PFSK-1 (cell line): ENCODE results near the gene BRAT1. TPM values are rescaled to one million over a fixed set of nuclear protein-coding genes. Genes with fewer than 3 reads are reported as not detected.

ENCODE experiments used
- FOXP2 ChIP-seq: optimal IDR thresholded peaks from 2 replicates; pipeline ENCODE3; 2011; ENCODE audit warnings: borderline replicate concordance, control low read depth, inconsistent platforms; ENCODE audit not compliant: insufficient read depth; ENCODE audit errors: extremely low read length, extremely low read depth
- POLR2AphosphoS5 ChIP-seq: IDR thresholded peaks from 2 replicates; pipeline ENCODE4 v1.6.1; 2012; ENCODE audit warnings: low read depth, mild to moderate bottlenecking, control low read depth, low read length, moderate library complexity
- SIN3A ChIP-seq: IDR thresholded peaks from 2 replicates; pipeline ENCODE4 v1.6.1; 2012; ENCODE audit warnings: mild to moderate bottlenecking, low read length, moderate library complexity, borderline replicate concordance; ENCODE audit not compliant: insufficient read depth
- TAF1 ChIP-seq: IDR thresholded peaks from 2 replicates; pipeline ENCODE4 v1.6.1; 2012; ENCODE audit warnings: low read length, control low read depth, borderline replicate concordance; ENCODE audit not compliant: insufficient read depth
- polyA plus RNA-seq: library from polyadenylated mRNA; unstranded; fragments of >200 nt; gene quantifications from one replicate; pipeline ENCODE4 v1.2.1, GENCODE V29; 2012; ENCODE audit warnings: low read depth, missing spikeins; ENCODE audit not compliant: insufficient read length
- TF ChIP-seq, protein P1 (sequence below), 2 experiments: IDR thresholded peaks; 2 replicates each; pipeline versions ENCODE4 v1.6.1 to v1.8.0; 2011 to 2012; ENCODE audit warnings: low read depth in 2 of 2, low read length in 2 of 2, control low read depth in 1 of 2, inconsistent platforms in 1 of 2, mild to moderate bottlenecking in 1 of 2, moderate library complexity in 1 of 2; ENCODE audit not compliant: insufficient read depth in 1 of 2

The BRAT1 gene
- 36.2 TPM for polyA plus RNA-seq

- peak; percentile 72 for TF ChIP-seq FOXP2
- peak; percentile 90 for TF ChIP-seq POLR2AphosphoS5
- TF ChIP-seq, protein P1, sequence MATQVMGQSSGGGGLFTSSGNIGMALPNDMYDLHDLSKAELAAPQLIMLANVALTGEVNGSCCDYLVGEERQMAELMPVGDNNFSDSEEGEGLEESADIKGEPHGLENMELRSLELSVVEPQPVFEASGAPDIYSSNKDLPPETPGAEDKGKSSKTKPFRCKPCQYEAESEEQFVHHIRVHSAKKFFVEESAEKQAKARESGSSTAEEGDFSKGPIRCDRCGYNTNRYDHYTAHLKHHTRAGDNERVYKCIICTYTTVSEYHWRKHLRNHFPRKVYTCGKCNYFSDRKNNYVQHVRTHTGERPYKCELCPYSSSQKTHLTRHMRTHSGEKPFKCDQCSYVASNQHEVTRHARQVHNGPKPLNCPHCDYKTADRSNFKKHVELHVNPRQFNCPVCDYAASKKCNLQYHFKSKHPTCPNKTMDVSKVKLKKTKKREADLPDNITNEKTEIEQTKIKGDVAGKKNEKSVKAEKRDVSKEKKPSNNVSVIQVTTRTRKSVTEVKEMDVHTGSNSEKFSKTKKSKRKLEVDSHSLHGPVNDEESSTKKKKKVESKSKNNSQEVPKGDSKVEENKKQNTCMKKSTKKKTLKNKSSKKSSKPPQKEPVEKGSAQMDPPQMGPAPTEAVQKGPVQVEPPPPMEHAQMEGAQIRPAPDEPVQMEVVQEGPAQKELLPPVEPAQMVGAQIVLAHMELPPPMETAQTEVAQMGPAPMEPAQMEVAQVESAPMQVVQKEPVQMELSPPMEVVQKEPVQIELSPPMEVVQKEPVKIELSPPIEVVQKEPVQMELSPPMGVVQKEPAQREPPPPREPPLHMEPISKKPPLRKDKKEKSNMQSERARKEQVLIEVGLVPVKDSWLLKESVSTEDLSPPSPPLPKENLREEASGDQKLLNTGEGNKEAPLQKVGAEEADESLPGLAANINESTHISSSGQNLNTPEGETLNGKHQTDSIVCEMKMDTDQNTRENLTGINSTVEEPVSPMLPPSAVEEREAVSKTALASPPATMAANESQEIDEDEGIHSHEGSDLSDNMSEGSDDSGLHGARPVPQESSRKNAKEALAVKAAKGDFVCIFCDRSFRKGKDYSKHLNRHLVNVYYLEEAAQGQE (IDR thresholded peaks at IDR 0.05; ENCODE audit: insufficient read depth in 1 of 2, low read depth in 2 of 2, low read length in 2 of 2): no peak
- TF ChIP-seq TAF1: peak; percentile 51; the same call in 1 of the 2 replicates
- peak; percentile 75; the same call in 1 of the 2 replicates for TF ChIP-seq SIN3A
Measured at GRCh38 chr7:2555121-2556052, at the start of gene BRAT1. Gene BRAT1 (minus strand): TSS chr7:2555524. CDS start chr7:2554431, 1,093 bp downstream.

- TF ChIP-seq SIN3A (no peak), POLR2AphosphoS5 (no peak)
Measured at GRCh38 chr7:2604608-2605174, 49.4 kb upstream of the BRAT1 start.

DNA sequence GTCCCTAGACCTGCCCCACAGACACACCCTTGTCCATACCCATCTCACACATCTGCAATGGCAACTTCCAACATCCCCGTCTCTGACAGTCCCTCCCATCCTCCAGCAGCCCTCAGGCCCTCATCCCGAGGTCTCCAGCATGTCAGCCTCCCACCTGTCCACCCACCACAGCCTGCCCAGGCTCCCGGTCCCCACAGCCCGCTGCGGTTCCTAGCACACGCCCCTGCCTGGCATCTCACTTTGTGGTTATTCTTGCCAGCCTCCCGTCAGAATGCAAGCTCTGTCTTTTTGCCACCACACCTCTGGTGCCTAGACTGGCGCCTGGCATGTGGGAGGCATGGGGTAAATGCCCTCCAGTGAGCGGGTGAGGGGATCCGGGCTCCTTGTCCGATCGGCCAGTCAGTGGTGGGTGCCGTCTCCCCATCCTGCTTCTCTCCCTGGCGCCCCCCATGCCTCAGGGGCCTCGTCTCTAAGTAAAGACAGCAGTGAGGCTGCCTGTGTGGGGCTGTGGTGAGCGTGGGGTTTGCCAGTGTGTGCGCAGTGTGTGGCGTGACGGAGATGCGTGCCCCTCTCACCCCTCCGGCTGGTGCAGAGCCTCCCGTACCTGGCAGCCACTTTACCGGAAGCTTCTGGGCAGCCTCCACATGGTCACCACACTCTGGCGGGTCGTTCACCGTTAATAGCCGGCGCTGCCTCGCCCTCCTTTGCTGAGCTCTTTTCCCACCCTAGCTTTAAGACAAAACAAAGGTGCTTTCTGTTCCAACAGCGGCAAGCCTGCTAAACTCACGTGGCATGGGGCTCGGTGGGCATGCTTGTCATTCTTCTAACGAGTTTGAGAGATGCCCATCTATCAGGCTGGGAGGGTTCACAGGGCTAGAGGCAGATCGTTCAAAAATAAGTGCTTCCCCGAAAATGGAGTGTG lies 48.0 kb upstream of the BRAT1 start:
- no peak for TF ChIP-seq SIN3A
- no peak for TF ChIP-seq TAF1
- TF ChIP-seq FOXP2: no peak
- TF ChIP-seq, protein P1 (IDR thresholded peaks at IDR 0.05; ENCODE audit: insufficient read depth in 1 of 2, low read depth in 2 of 2, low read length in 2 of 2): no peak
- TF ChIP-seq POLR2AphosphoS5: no peak

DNA sequence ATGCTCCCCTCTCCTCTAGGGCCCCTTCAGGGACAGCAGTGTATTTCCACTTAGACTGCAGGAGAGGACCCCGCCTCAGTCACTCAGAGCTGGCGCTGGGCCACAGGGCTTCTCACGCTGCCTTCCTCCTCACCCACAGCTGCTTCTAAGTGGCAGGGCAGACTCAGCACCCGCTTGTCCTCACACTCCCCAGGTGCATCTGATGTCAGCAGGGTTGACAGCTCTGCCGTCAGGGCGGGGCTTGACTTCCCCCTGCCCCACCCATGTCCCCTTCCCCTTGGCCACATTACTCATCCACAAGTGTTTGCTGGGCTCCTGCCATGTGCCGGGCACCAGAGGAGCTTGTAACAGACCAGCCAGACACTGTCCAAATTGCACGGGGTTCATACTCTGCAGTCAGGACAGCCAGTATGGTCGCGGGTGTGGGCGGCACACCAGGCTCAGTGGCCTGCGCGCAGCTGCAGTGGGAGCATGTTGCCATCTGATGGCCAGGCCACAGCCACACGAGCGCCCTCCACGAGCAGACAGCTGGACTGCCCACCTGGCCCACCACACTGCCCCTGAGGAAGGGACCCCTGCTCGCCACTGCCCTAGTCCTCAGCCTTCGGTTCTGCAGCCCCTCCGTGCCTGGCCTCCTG lies 47.2 kb upstream of the BRAT1 start:
- no peak for TF ChIP-seq POLR2AphosphoS5
- TF ChIP-seq TAF1: no peak
- no peak for TF ChIP-seq SIN3A
- TF ChIP-seq, protein P1 (IDR thresholded peaks at IDR 0.05; ENCODE audit: insufficient read depth in 1 of 2, low read depth in 2 of 2, low read length in 2 of 2): no peak
- TF ChIP-seq FOXP2: no peak

DNA sequence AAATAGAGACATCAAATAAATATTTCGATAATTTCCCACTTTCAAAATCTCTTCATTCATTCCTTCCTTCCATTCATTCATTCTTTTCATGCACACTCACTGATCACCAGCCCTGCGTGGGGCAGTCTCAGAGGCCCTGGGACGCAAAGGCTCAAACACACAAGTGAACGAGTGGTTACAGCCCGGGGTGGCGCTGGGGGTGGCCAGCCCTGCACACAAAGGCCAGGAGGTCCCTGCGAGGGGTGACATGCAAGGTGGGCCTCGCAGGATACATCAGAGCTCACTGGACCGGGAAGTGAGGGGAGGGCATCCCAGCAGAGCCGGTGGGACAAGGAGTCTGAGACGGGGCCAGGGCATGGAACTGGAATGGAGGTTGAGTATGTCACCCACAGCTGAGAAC lies 46.6 kb upstream of the BRAT1 start:
- TF ChIP-seq, protein P1 (IDR thresholded peaks at IDR 0.05; ENCODE audit: insufficient read depth in 1 of 2, low read depth in 2 of 2, low read length in 2 of 2): no peak
- TF ChIP-seq SIN3A (no peak), FOXP2 (no peak), POLR2AphosphoS5 (no peak), TAF1 (no peak)
